ENCODE measurements around the gene SLC51B.

DNA sequence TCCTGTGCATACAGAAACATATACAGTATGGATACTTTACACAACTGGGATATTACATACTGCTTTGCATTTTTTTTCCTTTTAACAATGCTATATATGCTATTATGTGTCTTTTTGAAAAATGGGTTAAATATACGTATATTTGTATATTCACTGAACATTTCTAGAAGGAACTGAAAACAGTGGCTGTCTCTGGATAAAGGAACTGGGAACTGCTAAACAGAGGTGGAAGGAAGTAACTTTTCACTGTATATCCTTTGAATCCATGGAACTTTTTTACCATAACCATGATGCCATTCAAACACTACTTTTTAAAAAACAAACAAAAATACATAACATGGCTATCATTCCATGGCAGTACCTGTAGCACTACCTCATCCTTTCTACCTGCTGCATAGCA is 17.6 kb upstream of the SLC51B start:
- TF ChIP-seq ZNF274 (IDR thresholded peaks at IDR 0.05; ENCODE audit: low read depth, low read length) (no peak), SUZ12 (IDR thresholded peaks at IDR 0.05; ENCODE audit: extremely low read depth, insufficient read depth, insufficient read length) (no peak)
